Mammary epithelial cell (primary cell): ENCODE results near the gene NDUFB2.
"Not testable (repeated sequence)": the region's sequence is repeated elsewhere in the genome, so short reads cannot be mapped to it uniquely, and the experiment has no call there.

Experiments
- CTCF ChIP-seq, 2 donors: IDR thresholded peaks in 1 of 2; conservative IDR thresholded peaks in 1 of 2; 2 replicates each; pipeline ENCODE4 v1.5.1; 2011 to 2012; ENCODE audit warnings: inconsistent platforms in 2 of 2, low read length in 2 of 2, mild to moderate bottlenecking in 2 of 2, control low read depth in 1 of 2, low read depth in 1 of 2; ENCODE audit not compliant: insufficient read depth in 1 of 2; ENCODE audit errors: extremely low read depth in 1 of 2
- EZH2 ChIP-seq: IDR thresholded peaks from 2 replicates; pipeline ENCODE4 v1.6.1; 2012; ENCODE audit warnings: low read length, inconsistent platforms, borderline replicate concordance

GRCh38 chr7:140676956-140677355 is 19.6 kb upstream of the NDUFB2 start:
- not testable (repeated sequence) for TF ChIP-seq CTCF (conservative IDR thresholded peaks at IDR 0.05 in 1 of 2, IDR thresholded peaks at IDR 0.05 in 1 of 2; ENCODE audit: extremely low read depth in 1 of 2, insufficient read depth in 1 of 2, low read depth in 1 of 2, low read length in 2 of 2); EZH2
